ENCODE data around the gene TDRD15.
"Not testable (repeated sequence)": the region's sequence is repeated elsewhere in the genome, so short reads cannot be mapped to it uniquely, and the experiment has no call there.

The TDRD15 gene

GRCh38 chr2:21096458-21096857 lies 27.3 kb upstream of the TDRD15 start:
- peak; percentile 3 for DNase-seq (ENCODE audit: low read depth)
- no peak overlapping the region for H3K4me3 ChIP-seq (ENCODE audit: low read length)
- TF ChIP-seq CTCF (conservative IDR thresholded peaks at IDR 0.05; ENCODE audit: low read depth, low read length) = no peak

DNA sequence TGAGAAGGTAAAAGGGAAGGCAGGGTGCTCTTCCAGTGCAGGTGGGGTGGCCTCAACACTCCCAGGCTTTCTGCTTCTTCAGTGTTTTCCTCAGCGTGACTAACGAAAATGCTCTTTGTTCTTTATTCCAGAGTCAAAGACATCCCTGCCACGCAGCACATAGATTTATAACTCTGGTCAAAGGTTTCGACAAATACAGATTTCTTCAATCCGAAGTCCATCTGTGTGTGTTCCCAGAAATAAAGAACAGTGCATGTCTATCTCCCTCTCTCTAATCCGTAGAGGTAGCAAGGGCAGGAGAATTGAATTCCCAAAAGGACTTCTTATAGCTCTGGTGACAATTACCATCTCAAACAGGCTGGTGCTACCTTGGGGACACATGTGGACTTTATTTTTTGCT lies 26.4 kb upstream of the TDRD15 start:
- TF ChIP-seq CTCF (conservative IDR thresholded peaks at IDR 0.05; ENCODE audit: low read depth, low read length) = no peak

GRCh38 chr2:21098294-21098693 lies 25.5 kb upstream of the TDRD15 start:
- H3K4me3 ChIP-seq (ENCODE audit: low read length) = no peak overlapping the region
- DNase-seq (ENCODE audit: low read depth) = no peak

More for the DNA sequence above, 26.4 kb upstream of the TDRD15 start:
- no peak overlapping the region for H3K4me3 ChIP-seq (ENCODE audit: low read length)
- no peak for DNase-seq (ENCODE audit: low read depth)

DNA sequence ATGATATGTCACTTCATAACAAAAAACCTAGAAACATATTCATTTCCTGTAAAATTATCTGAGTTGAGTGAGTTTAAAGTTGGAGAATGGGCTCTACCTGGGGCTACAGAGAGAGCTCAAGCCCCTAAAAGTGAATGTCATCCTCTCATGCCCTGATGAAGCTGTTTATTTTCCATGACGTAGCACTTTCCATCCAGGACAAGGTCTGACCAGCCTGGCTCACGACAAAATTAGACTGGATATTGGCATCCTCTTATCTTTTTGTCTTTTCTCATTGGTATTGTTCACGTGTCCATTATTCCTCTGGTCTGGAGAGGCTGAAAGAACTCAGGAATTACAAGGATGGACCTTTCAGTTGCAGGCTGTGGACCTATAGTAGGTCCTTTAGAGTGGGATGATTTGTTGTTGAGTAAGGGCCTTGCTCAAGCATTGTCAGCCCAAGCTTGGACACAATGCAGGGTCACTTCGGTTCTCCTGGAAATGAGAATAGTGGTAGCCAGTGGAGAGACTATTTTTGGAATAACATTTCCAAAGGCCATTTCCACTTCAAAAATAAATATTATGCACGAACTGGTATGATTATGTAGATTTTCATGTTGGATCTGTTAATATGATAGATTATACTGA lies 24.4 kb upstream of the TDRD15 start:
- no peak for TF ChIP-seq CTCF (conservative IDR thresholded peaks at IDR 0.05; ENCODE audit: low read depth, low read length)
- no peak for DNase-seq (ENCODE audit: low read depth)

More at GRCh38 chr2:21098294-21098693, 25.5 kb upstream of the TDRD15 start:
- TF ChIP-seq CTCF (conservative IDR thresholded peaks at IDR 0.05; ENCODE audit: low read depth, low read length) = no peak

DNA sequence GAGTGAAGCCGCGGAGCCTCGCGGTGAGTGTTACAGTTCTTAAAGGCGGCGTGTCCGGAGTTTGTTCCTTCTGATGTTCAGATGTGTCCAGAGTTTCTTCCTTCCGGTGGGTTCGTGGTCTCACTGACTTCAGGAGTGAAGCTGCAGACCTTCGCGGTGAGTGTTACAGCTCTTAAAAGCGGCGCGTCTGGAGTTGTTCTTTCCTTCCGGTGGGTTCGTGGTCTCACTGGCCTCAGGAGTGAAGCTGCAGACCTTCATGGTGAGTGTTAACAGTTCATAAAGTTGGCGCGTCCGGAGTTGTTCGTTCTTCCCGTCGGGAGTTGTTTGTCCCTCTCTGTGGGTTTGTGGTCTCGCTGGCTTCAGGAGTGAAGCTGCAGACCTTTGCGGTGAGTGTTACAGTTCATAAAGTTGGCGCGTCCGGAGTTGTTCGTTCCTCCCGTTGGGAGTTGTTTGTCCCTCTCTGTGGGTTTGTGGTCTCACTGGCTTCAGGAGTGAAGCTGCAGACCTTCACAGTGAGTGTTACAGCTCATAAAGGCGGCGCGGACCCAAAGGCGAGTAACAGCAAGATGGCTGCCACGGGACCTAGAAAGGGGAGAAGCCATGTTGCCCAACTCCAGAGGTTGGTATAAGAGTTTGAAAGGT lies 22.1 kb upstream of the TDRD15 start:
- DNase-seq (ENCODE audit: low read depth); H3K4me3 ChIP-seq (ENCODE audit: low read length): not testable (repeated sequence)

More for the DNA sequence above, 24.4 kb upstream of the TDRD15 start:
- H3K4me3 ChIP-seq (ENCODE audit: low read length) = no peak overlapping the region

- H3K4me3 ChIP-seq (ENCODE audit: low read length) = no peak overlapping the region
- no peak for TF ChIP-seq CTCF (conservative IDR thresholded peaks at IDR 0.05; ENCODE audit: low read depth, low read length)
- no peak for DNase-seq (ENCODE audit: low read depth)
These were observed 21.4 kb upstream of the TDRD15 start for GRCh38 chr2:21102356-21102755.

DNA sequence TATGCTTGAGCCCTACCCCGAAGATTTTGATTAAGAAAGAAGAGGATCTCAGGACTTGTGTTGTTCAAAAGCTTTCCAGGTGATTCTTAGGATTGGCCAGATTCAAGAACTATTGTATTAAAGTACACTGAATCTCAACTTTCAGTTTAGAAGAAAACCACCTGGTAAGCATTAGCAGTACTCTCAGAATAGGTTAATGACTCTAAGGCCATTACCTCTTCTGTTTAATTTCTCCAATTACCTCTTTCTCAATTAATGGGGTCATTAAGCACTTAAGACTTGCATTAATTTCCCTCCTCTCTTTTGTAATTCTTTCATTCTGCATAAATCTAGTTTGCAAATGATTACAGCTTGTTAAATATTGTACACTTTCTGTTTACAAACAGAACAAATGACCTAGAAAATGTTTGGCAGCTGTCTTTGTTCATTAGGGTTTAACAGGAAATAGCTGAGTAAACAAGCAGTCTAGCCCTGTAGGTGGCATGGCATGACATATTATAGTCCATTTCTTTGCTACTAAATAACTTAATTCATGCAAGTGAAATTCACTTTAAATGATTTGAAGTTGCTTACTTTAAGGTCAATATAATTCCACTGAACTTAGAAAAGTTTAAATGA lies 20.4 kb upstream of the TDRD15 start:
- H3K4me3 ChIP-seq (ENCODE audit: low read length) = no peak overlapping the region
- no peak for DNase-seq (ENCODE audit: low read depth)
- TF ChIP-seq CTCF (conservative IDR thresholded peaks at IDR 0.05; ENCODE audit: low read depth, low read length) = no peak
